HepG2 (cell line): ENCODE results near the gene STK36. TPM values are rescaled to one million over a fixed set of nuclear protein-coding genes. Genes with fewer than 3 reads are reported as not detected.

Experiments
- ATAC-seq: fragments of 200-7000 bp; cut with Tn5 transposase; 3 replicates; pipeline ENCODE4 v1.9.1; 2020; ENCODE audit warnings: mild to moderate bottlenecking, moderate library complexity
- BruUV-seq: library from RNA; stranded (reverse); fragments of 400-500 nt; replicated peaks from 2 replicates; lab custom pipeline; 2021; lab: Mats Ljungman, UMichigan
- CTCF ChIA-PET: fragments of 300-600 bp; formaldehyde crosslinking; extraction: SDS; loops from one replicate; lab custom pipeline; 2021; ENCODE audit warnings: low total read pairs, inconsistent platforms, low intra/inter-chr PET ratio; lab: Yijun Ruan, JAX
- POLR2A ChIA-PET: fragments of 350-600 bp; sonication (Branson Sonifier 250); formaldehyde crosslinking; loops from one replicate; lab custom pipeline; 2020; ENCODE audit warnings: antibody characterized with exemption, inconsistent platforms; lab: Yijun Ruan, JAX
- DNase-seq: peaks from one replicate; pipeline ENCODE4 v3.0.0-alpha.2; 2015; ENCODE audit warnings: low spot score
- FAIRE-seq: peaks from 3 replicates; lab custom pipeline; 2011; peaks lifted over from hg19 to GRCh38; lab: Jason Lieb, UNC
- H2AFZ ChIP-seq: one replicate; pipeline ENCODE4 v1.6.1; 2011; ENCODE audit warnings: low read length, inconsistent platforms
- H3K27ac ChIP-seq: fragments of 300-600 bp; 3 replicates; pipeline ENCODE4 v1.8.0; 2011; ENCODE audit warnings: mixed run types, mild to moderate bottlenecking, mixed read lengths, low read length, inconsistent platforms; ENCODE audit not compliant: insufficient read depth; ENCODE audit errors: extremely low read length
- H3K27me3 ChIP-seq, 2 experiments: fragments of 200-600 bp in 1 of 2; 2 replicates in 1 of 2; 3 replicates in 1 of 2; pipeline versions ENCODE4 v1.6.0 to v1.8.0; 2011; ENCODE audit warnings: low read length in 2 of 2, mild to moderate bottlenecking in 2 of 2, moderate library complexity in 2 of 2, inconsistent platforms in 1 of 2; ENCODE audit not compliant: insufficient read depth in 2 of 2, control insufficient read depth in 1 of 2
- H3K36me3 ChIP-seq, 2 experiments: fragments of 200-600 bp in 1 of 2; replicated peaks in 1 of 2; 2 replicates in 1 of 2; 3 replicates in 1 of 2; pipeline versions ENCODE4 v1.5.1 to v1.8.0; 2011; ENCODE audit warnings: low read length in 2 of 2, inconsistent platforms in 1 of 2; ENCODE audit not compliant: insufficient read depth in 2 of 2, control insufficient read depth in 1 of 2
- H3K4me1 ChIP-seq: 2 replicates; pipeline ENCODE4 v1.5.1; 2012; ENCODE audit warnings: low read length, inconsistent platforms; ENCODE audit not compliant: insufficient read depth
- H3K4me2 ChIP-seq: 2 replicates; pipeline ENCODE4 v1.6.0; 2011; ENCODE audit warnings: low read depth, low read length, inconsistent platforms
- H3K4me3 ChIP-seq, 3 experiments: fragments of 200-600 bp in 1 of 3; sonication (generic), shearing (Covaris generic) in 1 of 3; replicated peaks in 1 of 3; 2 replicates each; pipeline ENCODE4 v1.5.1; 2011 to 2016; ENCODE audit warnings: low read length in 3 of 3, inconsistent platforms in 2 of 3, low read depth in 2 of 3, mild to moderate bottlenecking in 2 of 3, control low read depth in 1 of 3, mixed read lengths in 1 of 3; ENCODE audit not compliant: insufficient read depth in 1 of 3
- H3K79me2 ChIP-seq: one replicate; pipeline ENCODE4 v1.6.1; 2011; ENCODE audit warnings: low read length, inconsistent platforms; ENCODE audit not compliant: insufficient read depth
- H3K9ac ChIP-seq: 2 replicates; pipeline ENCODE4 v1.6.0; 2011; ENCODE audit warnings: mild to moderate bottlenecking, low read depth, low read length, inconsistent platforms; ENCODE audit not compliant: insufficient read depth
- H3K9me3 ChIP-seq: 2 replicates; pipeline ENCODE4 v1.5.1; 2012; ENCODE audit warnings: mild to moderate bottlenecking, low read length
- H4K20me1 ChIP-seq: 2 replicates; pipeline ENCODE4 v1.6.0; 2011; ENCODE audit warnings: inconsistent platforms, mild to moderate bottlenecking, low read length, moderate library complexity; ENCODE audit not compliant: insufficient read depth
- ARID5B ChIP-seq: IDR thresholded peaks from 2 replicates; pipeline ENCODE4 v1.4.0; 2020; ENCODE audit warnings: mild to moderate bottlenecking, missing genetic modification reagents
- ATF3 ChIP-seq: sonication (generic); formaldehyde crosslinking; IDR thresholded peaks from 2 replicates; pipeline ENCODE4 v1.4.0; 2020; ENCODE audit warnings: missing genetic modification reagents
- GATAD2A ChIP-seq: IDR thresholded peaks from 2 replicates; pipeline ENCODE4 v1.6.1; 2016
- MIER3 ChIP-seq: IDR thresholded peaks from 2 replicates; pipeline ENCODE4 v1.6.1; 2016; ENCODE audit warnings: missing compliant biosample characterization, borderline replicate concordance
- RELA ChIP-seq: sonication (generic); formaldehyde crosslinking; IDR thresholded peaks from 2 replicates; pipeline ENCODE4 v1.4.0; 2020; ENCODE audit warnings: missing genetic modification reagents
- SOX13 ChIP-seq, 3 experiments: fragments of 450-650 bp in 1 of 3; sonication (generic) in 1 of 3; formaldehyde crosslinking in 1 of 3; IDR thresholded peaks in 2 of 3; conservative IDR thresholded peaks in 1 of 3; 2 replicates each; pipeline versions ENCODE4 v1.5.0 to v1.6.1; 2016 to 2020; ENCODE audit warnings: antibody characterized with exemption in 1 of 3, mild to moderate bottlenecking in 1 of 3, missing compliant biosample characterization in 1 of 3, missing genetic modification reagents in 1 of 3, moderate library complexity in 1 of 3
- TEAD3 ChIP-seq: optimal IDR thresholded peaks from 2 replicates; pipeline ENCODE3; 2016; ENCODE audit warnings: borderline replicate concordance
- TEF ChIP-seq: sonication (generic); formaldehyde crosslinking; IDR thresholded peaks from 2 replicates; pipeline ENCODE4 v1.5.0; 2020; ENCODE audit warnings: missing genetic modification reagents
- ZNF746 ChIP-seq: sonication (generic); formaldehyde crosslinking; IDR thresholded peaks from 2 replicates; pipeline ENCODE4 v1.8.0; 2022; ENCODE audit warnings: mild to moderate bottlenecking, missing genetic modification reagents
- WGBS: methylation state at CpG from one replicate; pipeline ENCODE4 v1.1.6; 2017; ENCODE audit warnings: low lambda C conversion rate; 5-methylcytosine and 5-hydroxymethylcytosine counted together
- in situ Hi-C: cut with HindIII; loops from 2 replicates; pipeline ENCODE4 v1.10.0; 2017; ENCODE audit warnings: low pct_unique_long_range_greater_than_20kb; ENCODE audit not compliant: extremely low pct_ligation_motif_present
- intact Hi-C: fragments of 100-400 bp; cut with micrococcal nuclease; formaldehyde crosslinking; loops from one replicate; pipeline ENCODE4 v1.10.0; 2022; ENCODE audit not compliant: unreplicated experiment
- polyA plus RNA-seq, 8 experiments: library from polyadenylated mRNA; depleted of rRNA in 3 of 8; stranded (reverse) in 7 of 8; unstranded in 1 of 8; fragments of >200 nt; fragmentation: Illumina TruSeq in 4 of 8; extraction: Trizol in 4 of 8; gene quantifications; 2 replicates each; pipeline versions ENCODE4 v1.2.1 to v1.2.3, GENCODE V29; 2011 to 2016; ENCODE audit warnings: low read depth in 4 of 8, missing spikeins in 1 of 8, mixed read lengths in 1 of 8; ENCODE audit not compliant: insufficient read depth in 1 of 8
- total RNA-seq, 5 experiments: library from RNA; depleted of rRNA; stranded (reverse); fragments of >200 nt; fragmentation: Illumina TruSeq; extraction: Trizol; gene quantifications; 2 replicates each; pipeline ENCODE4 v1.2.3, GENCODE V29; 2016; ENCODE audit warnings: low read depth in 1 of 5
- TF ChIP-seq, protein P1 (sequence below): sonication (generic); formaldehyde crosslinking; IDR thresholded peaks from 2 replicates; pipeline ENCODE4 v1.5.1; 2020; ENCODE audit warnings: mild to moderate bottlenecking, missing genetic modification reagents

The STK36 gene
- total and polyA plus RNA-seq, 2 of the 13 experiments (the other 11 are each of a cell fraction or from before 2014, with no cell fraction given): 45.9 to 83.5 TPM

- TF ChIP-seq ARID5B: peak; percentile 97
- TF ChIP-seq ZNF746 (CRISPR knock-in tag): peak; percentile 87; the same call in 1 of the 2 replicates
Observed at GRCh38 chr2:218733171-218734021, 61.5 kb downstream of the STK36 start (continued).

DNA sequence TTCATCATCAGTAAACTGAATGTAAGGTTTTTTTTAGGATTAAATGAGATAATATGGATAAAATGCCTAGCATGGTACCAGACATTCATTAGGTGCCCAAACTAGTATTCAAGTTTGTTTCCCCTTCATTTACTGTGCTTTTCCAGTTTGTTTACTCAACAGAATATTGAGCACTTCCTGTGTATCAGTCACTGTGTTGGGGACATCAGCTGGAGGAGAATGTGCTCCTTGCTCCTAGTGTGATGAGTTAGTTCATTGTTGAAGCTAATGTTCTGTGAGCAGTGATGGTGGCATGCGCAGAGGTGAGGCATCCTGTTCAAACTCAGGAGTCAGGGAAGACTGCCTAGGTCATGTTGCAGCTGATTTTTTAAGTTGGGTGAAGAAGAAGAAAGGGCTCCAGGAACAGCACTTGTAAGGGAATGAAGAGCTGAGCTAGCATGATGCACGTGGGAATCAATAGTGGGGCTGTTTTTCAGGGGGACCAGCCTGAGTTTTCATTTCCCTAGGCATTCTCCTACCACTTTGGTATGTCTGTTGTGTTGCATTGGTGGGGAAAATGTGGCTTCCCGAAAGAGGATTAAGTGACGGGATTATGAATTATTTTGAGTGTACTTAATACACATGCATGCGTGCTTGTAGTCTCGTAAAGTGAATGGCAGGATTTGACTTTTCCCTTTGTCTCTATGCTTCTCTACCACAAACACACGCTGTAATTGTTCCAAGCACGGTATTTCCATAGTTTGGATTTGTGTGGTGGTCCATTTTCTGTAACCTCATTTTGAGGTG, 62.5 kb downstream of the STK36 start:
- Histone ChIP-seq H3K4me1 (peaks cover 47% of the 10 kb centered on the region), H2AFZ (no peak overlapping the region), H3K9me3 (no peaks in the 10 kb centered on the region), H3K79me2 (peaks cover 54% of the 10 kb centered on the region), H3K4me3 (no peak overlapping the region; a peak in 1 of 6 replicates), H3K27me3 (no peaks in the 10 kb centered on the region), H3K9ac (no peak overlapping the region), H4K20me1 (no peaks in the 10 kb centered on the region), H3K27ac (peak overlapping the region; percentile 76), H3K4me2 (peak overlapping the region; percentile 14; the same call in 1 of the 2 replicates), H3K36me3 (peaks cover 25 to 44% of the 10 kb centered on the region in 2 experiments)
- WGBS: 96% methylated on average over 8 of the region's 8 CpGs
- CTCF ChIA-PET: interaction anchor here (1.9 kb wide), 1 partner anchor 114 kb away, joined by 4 read pairs; no protein-coding TSS in a partner anchor
- ATAC-seq (no peak), DNase-seq (peak; percentile 50), FAIRE-seq (no peak)
- in situ Hi-C loops: loop anchor here (25.0 kb wide), 1 partner anchor 103 kb away; the partner anchor contains the start of gene PRKAG3
- no TSS peak for BruUV-seq
- POLR2A ChIA-PET: interaction anchor here (1.3 to 5.8 kb wide), 5 partner anchors 12 to 63 kb away, joined by 3 to 105 read pairs (median 90); partner anchors contain the start of genes CYP27A1, RNF25 and STK36
- intact Hi-C loops: loop anchor here (5.0 kb wide), 1 partner anchor 73 kb away; no protein-coding TSS in a partner anchor
- no peak for TF ChIP-seq SOX13 (IDR thresholded peaks at IDR 0.05)
- peak in 1 of 2 experiments; percentile 32; a peak in 1 of 4 replicates for TF ChIP-seq SOX13 (CRISPR knock-in tag; conservative IDR thresholded peaks at IDR 0.05 in 1 of 2, IDR thresholded peaks at IDR 0.05 in 1 of 2)
- 0 out of 2 replicates have a peak, but pooled peaks have one; percentile 6 for TF ChIP-seq MIER3 (CRISPR knock-in tag)
- TF ChIP-seq TEAD3 (CRISPR knock-in tag): peak; percentile 38
- no peak for TF ChIP-seq ATF3 (CRISPR knock-in tag)
- TF ChIP-seq, protein P1, sequence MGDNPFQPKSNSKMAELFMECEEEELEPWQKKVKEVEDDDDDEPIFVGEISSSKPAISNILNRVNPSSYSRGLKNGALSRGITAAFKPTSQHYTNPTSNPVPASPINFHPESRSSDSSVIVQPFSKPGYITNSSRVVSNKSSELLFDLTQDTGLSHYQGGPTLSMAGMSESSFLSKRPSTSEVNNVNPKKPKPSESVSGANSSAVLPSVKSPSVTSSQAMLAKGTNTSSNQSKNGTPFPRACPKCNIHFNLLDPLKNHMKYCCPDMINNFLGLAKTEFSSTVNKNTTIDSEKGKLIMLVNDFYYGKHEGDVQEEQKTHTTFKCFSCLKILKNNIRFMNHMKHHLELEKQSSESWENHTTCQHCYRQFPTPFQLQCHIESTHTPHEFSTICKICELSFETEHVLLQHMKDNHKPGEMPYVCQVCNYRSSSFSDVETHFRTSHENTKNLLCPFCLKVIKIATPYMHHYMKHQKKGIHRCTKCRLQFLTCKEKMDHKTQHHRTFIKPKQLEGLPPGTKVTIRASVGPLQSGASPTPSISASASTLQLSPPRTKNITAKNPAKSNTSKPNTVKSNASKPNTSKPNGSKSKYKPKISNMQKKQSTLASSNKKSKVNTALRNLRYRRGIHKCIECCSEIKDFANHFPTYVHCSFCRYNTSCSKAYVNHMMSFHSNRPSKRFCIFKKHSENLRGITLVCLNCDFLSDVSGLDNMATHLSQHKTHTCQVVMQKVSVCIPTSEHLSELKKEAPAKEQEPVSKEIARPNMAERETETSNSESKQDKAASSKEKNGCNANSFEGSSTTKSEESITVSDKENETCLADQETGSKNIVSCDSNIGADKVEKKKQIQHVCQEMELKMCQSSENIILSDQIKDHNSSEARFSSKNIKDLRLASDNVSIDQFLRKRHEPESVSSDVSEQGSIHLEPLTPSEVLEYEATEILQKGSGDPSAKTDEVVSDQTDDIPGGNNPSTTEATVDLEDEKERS (CRISPR knock-in tag): no peak; the same call in 1 of the 2 replicates
- TF ChIP-seq TEF (CRISPR knock-in tag): no peak
- TF ChIP-seq RELA: no peak
- TF ChIP-seq GATAD2A: peak; percentile 32; the same call in 1 of the 2 replicates
